ENCODE measurements around the gene NTN1.
"Not testable (repeated sequence)": the region's sequence is repeated elsewhere in the genome, so short reads cannot be mapped to it uniquely, and the experiment has no call there.

The NTN1 gene

DNA sequence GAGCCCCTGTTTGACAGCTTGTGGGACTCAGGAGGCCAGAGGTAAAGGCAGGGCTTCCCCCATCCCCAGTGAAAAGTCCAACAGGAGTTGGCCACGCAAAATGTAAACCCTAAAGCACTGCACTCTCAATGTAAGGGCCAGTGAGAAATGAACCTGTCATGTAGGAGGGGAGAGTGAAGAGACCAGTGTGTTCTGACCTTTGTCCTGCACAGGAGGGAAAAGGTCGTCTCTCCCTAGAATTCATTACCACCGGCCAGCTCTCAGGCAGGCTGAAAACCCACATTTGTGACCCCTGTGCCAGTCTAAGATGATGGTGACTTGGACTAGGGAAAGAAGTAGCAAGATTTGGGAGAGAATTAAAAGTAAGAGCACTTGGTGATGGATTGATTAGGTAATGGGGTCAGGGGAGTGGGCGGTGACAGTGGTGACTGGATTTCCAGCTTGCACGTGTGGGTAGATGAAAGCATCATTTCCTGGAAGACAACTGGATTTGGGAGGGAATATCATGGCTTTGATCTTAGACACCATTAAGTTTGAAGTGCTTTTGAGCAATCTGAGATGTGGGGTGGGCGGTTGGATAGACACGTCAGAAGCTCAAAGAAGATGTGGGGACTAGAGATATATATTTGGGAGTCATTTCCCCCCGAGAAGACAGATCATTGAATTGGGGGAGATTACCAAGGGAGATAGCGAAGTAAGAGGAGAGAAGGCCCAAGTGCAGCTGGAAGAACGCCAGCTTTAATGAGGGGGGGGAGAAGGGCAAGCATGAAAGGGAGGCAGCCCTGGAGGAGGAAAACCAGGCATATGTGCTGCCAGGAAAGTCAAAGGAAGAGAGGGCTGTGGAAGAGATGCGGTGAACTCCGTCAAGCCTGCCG lies 119.5 kb downstream of the NTN1 start:
- DNase-seq (ENCODE audit: low spot score in 2 of 2), result no peak
- Histone ChIP-seq H3K4me3 (no peak overlapping the region), H3K4me1 (no peaks in the 10 kb centered on the region), H3K27me3 (ENCODE audit: low read depth) (no peaks in the 10 kb centered on the region), H3K9me3 (no peaks in the 10 kb centered on the region), H3K36me3 (replicated peaks) (no peaks in the 10 kb centered on the region)
- in situ Hi-C loops (cut with MboI; ENCODE audit: low sequenced_read_pairs), result no loop called here

DNA sequence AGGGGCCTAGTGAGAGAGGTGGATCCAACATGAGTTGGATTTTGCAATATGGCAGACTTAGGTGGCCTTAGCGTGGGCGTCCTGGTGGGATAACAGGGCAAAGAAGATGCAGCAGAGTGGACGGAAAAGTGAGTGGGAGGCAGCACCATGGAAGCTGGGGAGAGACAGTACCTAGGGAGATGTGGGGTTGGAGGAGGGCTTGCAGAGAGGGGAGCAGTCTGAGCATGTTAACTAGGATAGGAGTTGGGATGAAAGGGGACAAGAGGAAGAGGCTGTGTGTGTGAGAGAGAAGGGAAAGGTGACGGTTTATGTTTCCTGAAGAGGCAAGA lies 120.1 kb downstream of the NTN1 start:
- DNase-seq (ENCODE audit: low spot score in 2 of 2), result no peak
- Histone ChIP-seq H3K36me3 (replicated peaks) (no peaks in the 10 kb centered on the region), H3K27me3 (ENCODE audit: low read depth) (no peaks in the 10 kb centered on the region), H3K9me3 (no peaks in the 10 kb centered on the region), H3K4me3 (no peak overlapping the region), H3K4me1 (no peaks in the 10 kb centered on the region)
- in situ Hi-C loops (cut with MboI; ENCODE audit: low sequenced_read_pairs), result no loop called here

DNA sequence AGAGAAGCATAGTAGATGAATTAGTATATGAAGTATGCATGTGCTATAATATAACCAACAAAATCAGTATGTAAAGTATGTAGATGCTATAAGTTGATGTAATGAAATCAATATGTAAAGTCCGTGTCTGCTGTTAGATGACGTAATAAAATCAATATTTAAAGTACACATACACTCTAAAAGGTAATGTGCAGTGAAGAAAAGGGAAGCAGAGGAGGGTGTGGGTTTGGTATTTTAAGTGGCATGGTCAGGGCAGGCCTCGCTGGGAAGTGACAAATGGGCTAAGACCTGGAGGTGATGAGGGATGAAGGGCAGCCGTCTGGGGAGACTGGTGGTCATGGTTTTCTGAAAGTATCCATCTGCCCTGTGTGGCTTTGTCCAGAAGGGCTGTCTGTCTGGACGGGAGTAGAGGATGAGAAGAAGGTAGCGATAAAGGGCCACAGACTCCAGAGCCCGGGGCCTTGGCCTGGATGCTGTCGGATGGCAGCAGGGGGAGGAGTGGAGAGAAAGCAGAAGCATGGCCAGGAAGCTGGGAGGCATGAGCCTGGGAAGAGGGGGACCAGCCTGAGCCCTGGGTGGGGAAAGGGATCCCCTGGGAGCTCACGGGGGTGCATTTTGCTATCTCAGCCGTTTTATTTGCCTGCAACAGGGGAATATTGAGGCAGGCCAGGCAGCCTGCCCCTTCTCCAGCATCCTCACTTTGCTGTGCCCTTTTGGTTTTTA lies 121.6 kb downstream of the NTN1 start:
- H3K9me3 ChIP-seq, result no peaks in the 10 kb centered on the region
- H3K27me3 ChIP-seq (ENCODE audit: low read depth), result no peaks in the 10 kb centered on the region
- no peak for DNase-seq (ENCODE audit: low spot score in 2 of 2)
- in situ Hi-C loops (cut with MboI; ENCODE audit: low sequenced_read_pairs), result no loop called here
- H3K4me1 ChIP-seq, result no peaks in the 10 kb centered on the region
- H3K4me3 ChIP-seq, result no peak overlapping the region
- no peaks in the 10 kb centered on the region for H3K36me3 ChIP-seq (replicated peaks)

DNA sequence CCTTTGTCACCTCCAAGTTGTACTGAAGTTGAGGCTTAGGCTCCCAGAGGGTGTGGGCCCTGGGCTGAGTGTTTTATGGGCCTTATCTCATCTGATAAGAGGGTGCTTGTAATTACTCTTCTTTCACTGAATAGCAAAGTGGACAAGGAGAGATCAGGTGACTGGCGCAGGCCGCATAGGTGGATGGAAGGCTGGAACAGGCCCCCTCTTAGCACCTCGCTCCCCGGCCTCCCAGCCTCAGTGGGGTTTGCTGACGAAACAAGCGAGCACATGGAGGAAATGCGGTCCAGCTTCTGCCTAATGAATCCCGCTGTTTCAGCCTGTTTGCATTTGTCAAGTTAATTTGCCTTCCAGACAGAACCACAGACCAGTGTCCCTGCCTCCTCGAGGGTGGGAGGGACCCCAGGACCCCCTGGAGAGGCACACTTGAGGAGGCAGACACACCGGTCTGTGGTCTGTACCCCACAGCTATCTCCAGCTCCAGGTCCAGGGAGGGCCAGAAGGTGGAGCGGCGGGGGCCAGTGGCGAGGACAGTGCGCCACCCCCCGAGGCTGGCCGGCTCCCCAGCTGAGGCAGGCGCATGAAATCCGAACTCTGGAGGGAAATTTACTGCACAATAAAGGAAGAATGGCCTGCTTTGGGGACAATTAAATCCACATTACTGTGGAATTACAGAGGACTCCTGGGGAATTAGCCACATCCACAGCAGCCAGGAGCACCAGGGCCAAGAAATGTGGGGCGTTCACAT lies 123.4 kb downstream of the NTN1 start:
- Histone ChIP-seq H3K27me3 (ENCODE audit: low read depth) (no peaks in the 10 kb centered on the region), H3K36me3 (replicated peaks) (no peaks in the 10 kb centered on the region), H3K9me3 (no peaks in the 10 kb centered on the region), H3K4me1 (no peaks in the 10 kb centered on the region), H3K4me3 (no peak overlapping the region)
- in situ Hi-C loops (cut with MboI; ENCODE audit: low sequenced_read_pairs), result no loop called here
- DNase-seq (ENCODE audit: low spot score in 2 of 2), result no peak

DNA sequence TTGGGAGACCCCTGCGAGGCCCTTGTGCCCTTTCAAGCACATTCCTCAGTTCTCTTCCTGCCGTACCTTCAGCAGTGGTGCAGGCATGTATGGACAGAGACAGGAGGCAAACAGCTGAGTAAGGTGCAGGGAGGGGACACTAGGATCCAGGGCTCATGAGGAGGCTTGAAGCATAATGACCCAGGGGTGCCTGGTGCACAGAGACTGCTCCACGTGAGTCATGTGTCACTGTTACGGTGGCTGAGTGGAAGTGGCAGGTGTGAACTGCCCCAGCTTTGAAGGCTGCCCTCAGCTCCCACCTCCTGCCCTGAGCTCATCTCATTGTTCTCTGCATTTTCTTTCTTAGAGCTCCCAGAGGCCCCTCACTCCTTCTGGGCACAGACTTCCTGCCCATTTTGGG lies 124.8 kb downstream of the NTN1 start:
- in situ Hi-C loops (cut with MboI; ENCODE audit: low sequenced_read_pairs), result no loop called here
- no peak overlapping the region for H3K4me3 ChIP-seq
- no peaks in the 10 kb centered on the region for H3K27me3 ChIP-seq (ENCODE audit: low read depth)

DNA sequence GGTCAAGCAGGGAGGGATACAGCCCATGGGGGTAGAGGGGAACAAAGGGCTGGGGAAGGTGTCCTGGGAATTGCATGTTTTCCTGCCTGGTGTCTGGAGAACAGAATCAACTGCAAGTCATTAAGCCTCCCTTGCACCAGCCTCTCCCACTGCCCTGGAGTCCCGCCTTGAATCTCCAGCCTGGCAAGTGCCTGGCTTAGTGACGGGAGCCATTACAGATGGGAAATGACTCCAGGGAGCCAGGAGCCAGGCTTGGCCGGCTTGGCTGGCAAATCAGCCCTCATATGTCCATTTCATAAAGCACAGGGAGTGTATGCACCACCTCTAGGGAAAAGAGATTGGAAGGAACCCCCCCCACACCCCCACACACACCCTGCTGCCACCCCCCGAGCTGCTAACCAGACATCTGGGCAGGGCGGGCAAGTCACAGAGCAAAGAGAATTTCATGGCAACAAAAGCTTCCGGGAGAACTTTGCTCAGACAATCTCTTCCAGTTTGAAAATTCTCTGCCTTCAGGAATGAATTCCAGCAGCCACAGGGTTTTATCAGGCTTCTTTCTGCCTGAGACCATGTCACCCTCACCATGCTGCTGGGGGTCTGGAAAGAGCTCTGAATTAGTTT lies 127.7 kb downstream of the NTN1 start:
- no peaks in the 10 kb centered on the region for H3K27me3 ChIP-seq (ENCODE audit: low read depth)
- H3K36me3 ChIP-seq (replicated peaks), result no peaks in the 10 kb centered on the region
- H3K4me1 ChIP-seq, result no peaks in the 10 kb centered on the region
- H3K4me3 ChIP-seq, result no peak overlapping the region
- no peaks in the 10 kb centered on the region for H3K9me3 ChIP-seq
- in situ Hi-C loops (cut with MboI; ENCODE audit: low sequenced_read_pairs), result no loop called here
- DNase-seq (ENCODE audit: low spot score in 2 of 2), result no peak

More for the DNA sequence above, 124.8 kb downstream of the NTN1 start:
- Histone ChIP-seq H3K9me3 (no peaks in the 10 kb centered on the region), H3K4me1 (no peaks in the 10 kb centered on the region), H3K36me3 (replicated peaks) (no peaks in the 10 kb centered on the region)
- DNase-seq (ENCODE audit: low spot score in 2 of 2), result no peak

DNA sequence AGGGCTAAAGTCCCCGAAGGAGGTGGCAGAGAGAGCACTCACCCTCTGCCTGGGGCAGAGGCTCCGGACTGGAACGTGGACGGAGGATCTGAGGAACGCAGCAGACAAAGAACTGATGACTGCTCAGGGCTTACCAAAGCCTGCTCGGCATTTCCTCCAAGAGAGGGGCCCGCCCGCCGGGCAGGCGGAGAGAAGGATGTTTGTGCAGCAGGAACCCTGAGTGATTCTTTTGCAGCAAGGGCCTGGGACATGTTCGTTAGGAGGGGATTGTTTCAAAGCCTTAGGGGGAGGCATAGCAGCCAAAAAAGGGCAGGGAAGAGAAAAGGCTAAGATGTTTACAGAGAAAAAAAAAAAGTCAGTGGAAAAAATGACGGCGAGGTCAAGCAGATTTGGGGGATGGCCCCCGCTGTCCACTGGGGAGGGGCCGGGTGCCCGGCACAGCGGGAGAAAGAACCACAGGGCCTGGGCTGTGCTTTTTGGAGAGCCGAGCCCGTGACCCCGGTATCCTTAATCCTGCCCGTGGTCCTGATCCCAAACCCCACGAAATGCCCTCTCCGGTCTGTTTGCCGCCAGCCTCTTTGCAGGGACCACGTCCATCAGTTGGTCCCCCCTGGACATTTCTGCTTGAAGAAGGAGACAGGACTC lies 129.3 kb downstream of the NTN1 start:
- Histone ChIP-seq H3K36me3 (replicated peaks) (no peaks in the 10 kb centered on the region), H3K9me3 (no peaks in the 10 kb centered on the region), H3K4me3 (no peak overlapping the region), H3K27me3 (ENCODE audit: low read depth) (no peaks in the 10 kb centered on the region), H3K4me1 (no peaks in the 10 kb centered on the region)
- in situ Hi-C loops (cut with MboI; ENCODE audit: low sequenced_read_pairs), result no loop called here
- DNase-seq (ENCODE audit: low spot score in 2 of 2), result no peak

DNA sequence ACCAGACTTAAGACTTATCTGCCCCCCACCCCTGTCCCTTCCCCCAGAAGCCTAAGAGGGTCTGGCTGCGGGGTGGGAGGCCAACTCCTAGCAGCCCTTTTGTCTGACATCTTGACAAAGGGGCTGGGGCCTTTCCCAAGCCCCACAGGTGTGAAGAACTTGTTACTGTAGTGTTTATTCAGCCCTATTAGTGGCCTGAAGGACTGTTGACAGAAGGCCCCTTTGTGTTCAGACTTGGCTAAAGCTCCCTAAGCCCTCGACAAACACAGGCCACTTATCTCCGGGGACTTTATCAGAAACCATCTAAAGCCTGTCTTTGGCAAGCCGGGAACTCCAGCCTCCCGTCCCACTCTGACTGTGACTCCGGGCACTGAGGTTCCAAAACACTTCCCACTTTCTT lies 129.8 kb downstream of the NTN1 start:
- in situ Hi-C loops (cut with MboI; ENCODE audit: low sequenced_read_pairs), result no loop called here
- Histone ChIP-seq H3K9me3 (no peaks in the 10 kb centered on the region), H3K4me1 (no peaks in the 10 kb centered on the region), H3K36me3 (replicated peaks) (no peaks in the 10 kb centered on the region), H3K27me3 (ENCODE audit: low read depth) (no peaks in the 10 kb centered on the region), H3K4me3 (no peak overlapping the region)
- DNase-seq (ENCODE audit: low spot score in 2 of 2), result peak; percentile 5 to 17

DNA sequence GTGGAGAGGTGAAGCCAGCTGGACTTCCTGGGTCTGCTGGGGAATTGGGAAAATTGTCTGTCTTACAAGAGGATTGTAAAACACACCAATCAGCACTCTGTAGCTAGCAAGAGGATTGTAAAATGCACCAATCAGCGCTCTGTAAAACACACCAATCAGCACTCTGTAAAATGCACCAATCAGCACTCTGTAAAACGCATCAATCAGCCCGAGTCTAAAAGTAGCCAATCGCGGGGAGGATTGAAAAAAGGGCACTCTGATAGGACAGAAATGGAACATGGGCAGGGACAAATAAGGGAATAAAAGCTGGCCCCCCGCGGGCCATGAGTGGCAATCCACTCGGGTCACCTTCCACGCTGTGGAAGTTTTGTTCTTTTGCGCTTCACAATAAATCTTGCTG lies 130.4 kb downstream of the NTN1 start:
- in situ Hi-C loops (cut with MboI; ENCODE audit: low sequenced_read_pairs); H3K4me3 ChIP-seq; H3K27me3 ChIP-seq (ENCODE audit: low read depth); DNase-seq (ENCODE audit: low spot score in 2 of 2); H3K9me3 ChIP-seq; H3K4me1 ChIP-seq; H3K36me3 ChIP-seq (replicated peaks): not testable (repeated sequence)

DNA sequence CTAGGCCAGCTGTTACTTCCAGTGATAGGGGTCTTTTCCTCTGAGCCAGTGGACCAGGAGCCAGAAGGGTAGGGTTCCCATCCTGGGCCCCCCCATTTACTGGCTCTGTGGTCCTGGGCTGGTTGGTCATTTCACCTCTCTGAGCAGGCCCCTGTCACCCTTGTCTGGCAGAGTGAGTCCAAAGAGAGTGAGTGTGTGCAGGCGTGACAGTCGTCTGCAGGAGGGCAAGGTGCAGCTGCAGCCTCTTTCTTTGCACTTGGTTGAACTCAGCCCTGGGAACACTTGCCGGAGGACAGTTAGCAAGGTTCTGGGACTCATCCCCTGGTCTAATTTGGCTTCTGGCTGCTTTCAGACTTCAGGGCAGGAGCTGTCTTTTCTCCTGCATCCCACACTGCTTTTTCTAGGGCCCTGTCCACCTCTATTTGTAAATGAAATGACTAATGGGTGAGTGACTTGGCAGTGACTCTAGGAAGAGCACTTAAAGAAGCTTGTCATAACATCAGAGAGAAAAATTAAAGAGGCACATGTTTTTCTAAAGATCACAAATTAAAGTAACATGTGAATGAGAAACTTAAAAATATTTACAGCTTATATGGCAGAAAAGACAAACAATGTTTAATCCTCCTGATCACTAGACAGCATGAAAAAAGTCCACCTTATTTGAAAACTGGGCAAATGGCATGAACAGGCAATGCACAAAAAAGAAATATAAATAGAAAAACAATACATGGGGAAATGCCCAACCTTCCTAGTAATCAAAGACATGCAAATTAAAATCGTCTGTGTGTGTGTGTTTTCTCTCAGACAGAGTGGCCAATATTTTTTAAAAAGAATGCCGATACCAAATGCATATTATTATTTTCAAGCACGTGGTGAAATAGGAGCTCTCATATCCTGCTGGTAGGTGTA lies 137.5 kb downstream of the NTN1 start:
- Histone ChIP-seq H3K4me1 (no peaks in the 10 kb centered on the region), H3K4me3 (no peak overlapping the region), H3K36me3 (replicated peaks) (no peaks in the 10 kb centered on the region), H3K27me3 (ENCODE audit: low read depth) (no peaks in the 10 kb centered on the region), H3K9me3 (no peaks in the 10 kb centered on the region)
- in situ Hi-C loops (cut with MboI; ENCODE audit: low sequenced_read_pairs), result no loop called here
- DNase-seq (ENCODE audit: low spot score in 2 of 2), result no peak

DNA sequence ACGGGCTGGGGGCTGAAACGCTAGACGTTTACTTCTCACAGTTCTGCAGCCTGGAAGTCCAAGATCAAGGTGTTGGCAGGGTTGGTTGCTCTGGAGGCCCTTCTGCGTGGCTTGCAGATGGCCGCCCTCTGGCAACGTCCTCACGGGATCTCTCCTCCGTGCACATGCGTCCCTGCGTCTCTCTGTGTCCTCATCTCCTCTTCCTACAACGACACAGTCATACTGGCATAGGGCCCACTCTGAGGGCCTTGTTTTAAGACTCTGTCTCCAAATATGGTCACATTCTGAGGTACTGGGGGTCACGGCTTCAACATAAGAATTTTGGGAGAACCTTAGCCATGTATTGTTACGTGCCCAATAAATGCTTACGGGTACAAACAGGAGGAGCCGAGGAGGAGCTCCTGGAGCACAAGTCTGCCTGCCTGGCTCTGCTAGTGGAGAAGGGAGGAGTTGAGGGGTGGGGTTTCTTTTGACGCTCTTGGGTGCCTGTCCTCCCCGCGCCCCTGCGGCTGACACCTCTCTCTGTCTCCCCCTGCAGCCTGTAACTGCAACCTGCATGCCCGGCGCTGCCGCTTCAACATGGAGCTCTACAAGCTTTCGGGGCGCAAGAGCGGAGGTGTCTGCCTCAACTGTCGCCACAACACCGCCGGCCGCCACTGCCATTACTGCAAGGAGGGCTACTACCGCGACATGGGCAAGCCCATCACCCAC lies 141.1 kb downstream of the NTN1 start:
- H3K4me3 ChIP-seq, result no peak overlapping the region
- H3K36me3 ChIP-seq (replicated peaks), result no peaks in the 10 kb centered on the region
- no peak for DNase-seq (ENCODE audit: low spot score in 2 of 2)
- no peaks in the 10 kb centered on the region for H3K4me1 ChIP-seq
- H3K9me3 ChIP-seq, result no peaks in the 10 kb centered on the region
- no peaks in the 10 kb centered on the region for H3K27me3 ChIP-seq (ENCODE audit: low read depth)
- in situ Hi-C loops (cut with MboI; ENCODE audit: low sequenced_read_pairs), result no loop called here

DNA sequence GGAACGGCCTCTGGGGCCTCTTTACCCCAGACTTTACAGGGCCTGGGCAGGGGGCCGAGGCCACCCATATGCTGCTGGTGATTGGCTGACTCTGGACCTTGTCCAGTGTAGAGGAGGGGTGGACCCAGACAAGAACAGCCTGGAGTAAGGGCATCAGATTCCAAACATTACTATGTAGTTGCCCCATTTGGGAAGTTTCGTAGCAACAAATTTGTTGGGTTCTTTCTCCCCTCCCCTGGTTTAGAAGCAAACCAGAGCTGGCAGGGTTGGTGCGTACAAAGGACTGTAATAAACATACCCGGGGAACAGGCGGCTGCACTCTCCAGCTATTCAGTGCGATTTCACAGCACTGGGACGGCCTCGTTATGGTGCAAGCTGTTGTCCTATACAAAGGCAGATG lies 145.5 kb downstream of the NTN1 start:
- Histone ChIP-seq H3K27me3 (ENCODE audit: low read depth) (no peaks in the 10 kb centered on the region), H3K4me3 (no peak overlapping the region), H3K9me3 (no peaks in the 10 kb centered on the region), H3K36me3 (replicated peaks) (no peaks in the 10 kb centered on the region), H3K4me1 (no peaks in the 10 kb centered on the region)
- no peak for DNase-seq (ENCODE audit: low spot score in 2 of 2)
- in situ Hi-C loops (cut with MboI; ENCODE audit: low sequenced_read_pairs), result no loop called here

Measured in HAP-1 (cell line).